GM12892 (cell line): Measurements from ENCODE around the gene LYPD4.

Source experiments
- POLR2A ChIP-seq: IDR thresholded peaks from 2 replicates; pipeline ENCODE4 v1.6.1; 2011; ENCODE audit warnings: low read depth, low read length, control low read depth
- POLR2AphosphoS5 ChIP-seq: IDR thresholded peaks from 2 replicates; pipeline ENCODE4 v1.6.1; 2011; ENCODE audit warnings: low read depth, low read length, control low read depth

- no peak for TF ChIP-seq POLR2A
- TF ChIP-seq POLR2AphosphoS5, result no peak
Measured at GRCh38 chr19:41801031-41801430, 43.5 kb downstream of the LYPD4 start.
